Measurements from ENCODE around the gene TEAD3. TPM values are rescaled to one million over a fixed set of nuclear protein-coding genes. Genes with fewer than 3 reads are reported as not detected.
A peak's percentile ranks its signal among the peaks of the same experiment; 100 is the strongest.

TEAD3 gene
- total RNA-seq, 1 experiment from 2014 or later, result 27.0 TPM

DNA sequence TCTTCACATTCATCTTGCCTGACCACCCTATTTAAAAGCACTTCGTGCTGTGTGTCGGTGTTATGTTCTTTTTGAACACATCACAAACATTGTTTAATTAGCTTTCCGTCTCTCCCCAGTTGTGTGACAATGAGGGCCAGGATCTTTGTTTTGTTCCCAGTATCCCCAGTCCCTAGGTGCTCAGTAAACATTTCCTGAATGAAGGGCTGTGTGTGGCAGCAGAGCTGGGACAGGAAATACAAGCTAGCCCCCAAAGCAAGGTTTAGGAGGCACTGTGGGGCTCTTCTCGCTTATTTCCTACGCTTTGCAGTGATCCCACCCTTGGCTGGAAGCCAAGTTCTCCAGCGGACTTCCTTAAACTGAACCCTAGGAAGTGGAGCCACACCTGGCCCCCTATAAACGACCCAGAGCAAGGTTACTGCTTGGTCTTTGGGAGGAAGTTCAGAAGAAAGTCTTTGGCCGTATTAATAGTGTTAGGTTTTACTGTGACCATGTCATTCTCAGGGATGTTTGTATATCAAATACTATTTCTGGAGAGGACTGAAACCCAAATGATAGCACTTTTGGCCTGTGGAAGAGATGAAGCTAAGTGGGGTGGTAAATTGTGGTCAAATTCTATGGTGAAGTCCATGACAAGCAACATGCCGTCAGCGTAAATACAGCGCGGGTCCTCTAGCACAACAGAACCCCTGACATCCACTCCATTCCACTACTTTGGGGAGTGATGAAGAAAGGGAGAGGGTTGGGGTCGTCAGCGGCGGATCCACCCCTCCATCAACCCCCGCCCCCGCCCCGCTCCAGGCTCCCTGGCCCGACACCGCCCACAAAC lies 45.3 kb downstream of the TEAD3 start:
- Histone ChIP-seq H4K8ac (replicated peaks; ENCODE audit: insufficient read length, low read depth, low read length) (no peak overlapping the region), H2BK12ac (ENCODE audit: insufficient read length, low read depth, low read length) (no peak overlapping the region), H3K9me3 (ENCODE audit: control insufficient read depth, low read depth, low read length) (no peaks in the 10 kb centered on the region), H3K23ac (ENCODE audit: insufficient read length, low read depth, low read length) (no peak overlapping the region), H2AK5ac (ENCODE audit: insufficient read length, low read length) (no peak overlapping the region), H3K9ac (ENCODE audit: extremely low read depth, insufficient read length, low read length) (no peak overlapping the region), H2BK15ac (ENCODE audit: low read depth, low read length) (no peak overlapping the region), H2AFZ (ENCODE audit: low read length) (no peak overlapping the region), H3K79me1 (ENCODE audit: insufficient read depth, low read depth, low read length, poor library complexity, severe bottlenecking) (no peaks in the 10 kb centered on the region), H2BK5ac (ENCODE audit: insufficient read length, low read length) (no peak overlapping the region), H3K23me2 (ENCODE audit: insufficient read length, low read depth, low read length, poor library complexity, severe bottlenecking) (peaks cover 5% of the 10 kb centered on the region), H4K91ac (ENCODE audit: insufficient read length, low read depth, low read length) (no peak overlapping the region), H2BK20ac (ENCODE audit: low read depth, low read length, poor library complexity, severe bottlenecking) (no peak overlapping the region), H3K18ac (ENCODE audit: insufficient read length, low read depth, low read length) (no peak overlapping the region), H4K5ac (ENCODE audit: insufficient read length, low read depth, low read length) (no peak overlapping the region), H4K20me1 (ENCODE audit: control insufficient read depth, insufficient read depth, insufficient read length) (no peaks in the 10 kb centered on the region), H3K4me1 (ENCODE audit: insufficient read depth, low read length) (0 out of 2 replicates have a peak, but pooled peaks cover 7% of the 10 kb centered on the region), H3K79me2 (ENCODE audit: insufficient read depth, low read length) (no peaks in the 10 kb centered on the region), H3K4me2 (ENCODE audit: insufficient read depth, insufficient read length, low read length) (peak overlapping the region; percentile 61), H3K27ac (ENCODE audit: insufficient read length, low read depth, low read length) (no peak overlapping the region), H3K14ac (ENCODE audit: insufficient read depth, low read length) (no peak overlapping the region), H3K4ac (ENCODE audit: low read depth, low read length) (no peak overlapping the region), H3T11ph (ENCODE audit: low read length) (no peak overlapping the region), H3K56ac (ENCODE audit: insufficient read length, low read depth, low read length) (no peak overlapping the region), H2BK120ac (ENCODE audit: low read depth, low read length, poor library complexity, severe bottlenecking) (no peak overlapping the region), H3K27me3 (ENCODE audit: insufficient read depth, low read length) (no peaks in the 10 kb centered on the region)
- Mint-ChIP-seq H3K36me3 (ENCODE audit: insufficient read depth in 1 of 3, low read depth in 3 of 3) (peaks cover 10 to 15% (median 12%) of the 10 kb centered on the region in 3 experiments), H3K27me3 (ENCODE audit: low read depth) (peaks cover 17% of the 10 kb centered on the region), H3K27ac (no peak overlapping the region), H3K4me1 (peaks cover 28 to 37% of the 10 kb centered on the region in 2 experiments), H3K4me3 (peak overlapping the region; percentile 66 to 78), H3K9me3 (no peaks in the 10 kb centered on the region)
- WGBS (ENCODE audit: extremely low coverage, insufficient read length, low lambda C conversion rate), result no CpG with 5 or more reads among the region's 20 CpGs
- TF ChIP-seq CTCF (conservative IDR thresholded peaks at IDR 0.05), result no peak
- DNase-seq, result no peak
